Suprapubic skin (tissue), 4 donors: ENCODE measurements around the gene LRRC75A.

Experiments
- CTCF ChIP-seq, 2 donors: fragments of 200-600 bp in 1 of 2; fragments of 450-650 bp in 1 of 2; sonication (generic) in 1 of 2; IDR thresholded peaks; one replicate each; pipeline ENCODE4 v1.5.1; 2016 to 2019; ENCODE audit warnings: antibody characterized with exemption in 2 of 2, mild to moderate bottlenecking in 1 of 2, moderate library complexity in 1 of 2
- POLR2A ChIP-seq, 2 donors: fragments of 450-650 bp; IDR thresholded peaks; one replicate each; pipeline ENCODE4 v1.6.1; 2017; ENCODE audit warnings: antibody characterized with exemption in 2 of 2, mild to moderate bottlenecking in 2 of 2, moderate library complexity in 2 of 2
- POLR2AphosphoS5 ChIP-seq, 3 donors: sonication (generic); formaldehyde crosslinking; IDR thresholded peaks; one replicate each; pipeline ENCODE4 v1.6.1; 2017; ENCODE audit warnings: antibody characterized with exemption in 3 of 3

- TF ChIP-seq CTCF (IDR thresholded peaks at IDR 0.05) (no peak), POLR2AphosphoS5 (IDR thresholded peaks at IDR 0.05) (no peak), POLR2A (IDR thresholded peaks at IDR 0.05) (no peak)
Measured at GRCh38 chr17:16488186-16488967, 3.6 kb downstream of the LRRC75A start.
